NCI-H2107 treated with DMSO at 0.1 percent for 48 hours (cell line): ENCODE data around the gene ADAM10.

ENCODE experiments used
- DNase-seq: peaks from one replicate; lab custom pipeline; 2025; ENCODE audit not compliant: unreplicated experiment; lab: John Stamatoyannopoulos, UW

Gene ADAM10

GRCh38 chr15:58556028-58556361 is 193.5 kb downstream of the ADAM10 start:
- no peak for DNase-seq

GRCh38 chr15:58555162-58556027 is 194.1 kb downstream of the ADAM10 start:
- DNase-seq: no peak

GRCh38 chr15:58554758-58555157 is 194.7 kb downstream of the ADAM10 start:
- DNase-seq: no peak

DNA sequence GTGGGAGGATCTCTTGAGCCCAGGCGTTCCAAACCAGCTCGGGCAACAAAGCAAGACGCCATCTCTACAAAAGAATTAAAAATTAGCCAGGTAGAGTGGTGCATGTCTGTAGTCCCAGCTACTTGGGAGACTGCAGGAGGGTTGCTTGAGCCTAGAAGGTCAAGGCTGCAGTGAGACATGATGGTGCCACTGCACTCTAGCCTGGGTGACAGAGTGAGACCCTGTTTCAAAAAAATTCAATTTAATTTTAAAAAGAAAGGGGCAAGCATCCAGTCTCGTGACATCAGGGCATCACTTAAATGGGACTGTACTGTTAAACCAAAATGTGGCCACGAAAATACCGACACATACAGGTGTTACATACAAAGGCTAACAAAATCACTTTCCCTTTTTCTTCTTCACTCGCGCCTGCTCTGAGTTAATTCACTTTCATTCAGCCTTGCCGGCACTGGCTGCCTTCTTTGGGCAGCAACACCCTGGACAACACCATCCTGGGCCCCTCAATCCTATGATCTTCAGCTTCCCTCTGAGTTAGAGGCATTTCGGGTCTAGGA is 196.1 kb downstream of the ADAM10 start:
- no peak for DNase-seq

DNA sequence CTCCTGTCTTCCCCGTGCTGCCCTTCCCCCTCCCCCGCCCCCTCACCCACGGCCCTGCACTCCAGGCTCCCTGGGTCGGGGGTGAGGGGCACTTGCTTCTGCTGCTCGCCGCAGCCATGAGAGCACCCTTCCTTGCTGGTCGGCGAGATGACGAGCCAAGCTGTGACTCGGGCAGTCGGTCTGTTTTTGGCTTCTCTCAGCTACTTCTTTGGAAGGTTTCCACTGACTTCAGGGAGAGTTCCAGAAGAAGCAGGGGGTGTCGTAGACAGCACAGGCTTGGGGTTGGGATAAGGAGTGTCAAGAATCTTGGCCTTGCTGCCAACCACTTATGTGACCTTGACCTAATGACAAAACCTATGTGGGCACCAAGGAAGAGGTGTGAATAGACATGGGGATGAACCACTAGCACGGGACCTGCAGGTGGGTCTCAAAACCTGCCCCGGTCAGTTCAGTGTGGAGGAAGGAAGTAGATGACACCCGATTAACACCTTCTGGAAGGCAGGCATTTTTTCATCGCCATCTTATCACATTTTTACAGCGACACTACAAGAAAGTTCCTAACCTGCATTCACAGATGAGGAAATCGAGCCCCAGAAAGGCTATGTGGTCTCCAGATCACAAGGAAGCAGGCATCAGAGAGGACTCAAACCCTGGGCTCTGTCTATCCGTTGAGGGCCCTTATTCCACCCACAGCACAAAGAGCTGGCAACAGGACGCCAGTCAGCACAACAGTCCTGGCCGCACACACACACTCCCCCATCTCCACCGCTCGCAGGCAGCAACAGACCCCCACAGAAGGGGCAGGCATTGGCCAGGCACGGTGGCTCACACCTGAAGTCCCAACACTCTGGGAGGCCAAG is 196.8 kb downstream of the ADAM10 start:
- no peak for DNase-seq

DNA sequence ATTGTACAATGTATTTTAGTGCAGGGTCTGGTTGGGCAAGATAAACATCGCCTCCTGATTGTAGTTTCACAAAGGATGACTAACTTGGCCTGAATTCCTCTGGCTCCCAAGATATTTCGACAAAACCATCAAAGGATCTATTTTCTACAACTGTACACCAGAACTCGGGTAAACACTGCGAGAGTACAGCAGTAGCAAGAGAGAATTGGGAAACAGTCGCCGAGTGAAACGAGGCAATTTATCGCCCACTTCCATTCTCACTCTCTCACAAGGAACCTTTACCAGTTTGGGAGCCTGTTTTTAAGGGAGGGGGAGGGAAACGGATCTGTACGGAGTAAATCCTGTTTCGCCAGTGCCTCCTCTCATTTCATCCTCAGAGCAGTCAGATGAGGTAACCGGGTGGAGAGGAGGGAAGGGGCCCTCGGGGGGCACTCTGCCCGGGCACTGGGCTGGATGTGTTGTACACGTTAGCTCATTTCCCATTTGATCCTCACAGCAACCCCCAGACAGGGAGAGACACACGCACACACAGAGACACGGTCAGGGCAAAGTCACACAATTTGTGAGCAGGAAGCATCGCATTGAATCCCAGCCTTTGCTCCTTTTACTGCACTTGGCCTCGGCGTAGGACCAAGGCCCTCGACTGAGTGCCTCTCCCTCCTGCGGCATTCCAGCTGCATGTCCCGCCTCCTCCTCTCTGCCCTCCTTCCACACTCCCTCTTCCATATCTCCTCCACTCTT is 197.6 kb downstream of the ADAM10 start:
- no peak for DNase-seq

DNA sequence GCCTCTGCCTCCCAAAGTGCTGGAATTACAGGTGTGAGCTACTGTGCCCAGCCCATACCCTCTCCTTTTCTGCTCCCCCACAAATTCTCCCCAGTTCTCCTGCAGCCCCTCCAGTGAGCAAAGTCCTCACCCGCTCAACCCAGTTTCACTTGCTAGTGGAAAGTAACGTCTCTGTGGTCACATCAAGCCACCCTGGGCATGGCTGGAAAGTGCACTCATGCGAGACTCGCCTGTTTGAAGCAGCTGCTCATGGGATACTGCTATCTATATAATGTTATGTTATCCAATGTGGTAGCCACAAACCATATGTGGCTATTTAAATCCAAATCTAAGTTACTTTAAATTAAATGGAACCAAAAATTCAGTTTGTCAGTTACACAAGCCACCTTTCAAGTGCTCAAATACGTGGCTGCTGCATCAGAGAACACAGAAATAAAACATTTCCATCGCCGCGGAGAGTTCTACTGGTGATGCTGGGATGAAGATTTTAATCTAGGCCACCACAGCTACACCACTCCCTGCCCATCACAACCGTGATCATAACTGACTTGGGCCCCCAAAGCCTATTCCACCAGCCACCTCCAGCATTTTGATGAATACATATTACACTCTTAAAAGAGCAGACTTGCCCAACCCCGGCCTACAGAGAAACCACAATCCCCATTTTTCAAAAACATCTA is 198.3 kb downstream of the ADAM10 start:
- DNase-seq: no peak

- no peak for DNase-seq
These were observed 199.8 kb downstream of the ADAM10 start for GRCh38 chr15:58549785-58550074.

GRCh38 chr15:58549013-58549784 is 200.3 kb downstream of the ADAM10 start:
- no peak for DNase-seq

DNA sequence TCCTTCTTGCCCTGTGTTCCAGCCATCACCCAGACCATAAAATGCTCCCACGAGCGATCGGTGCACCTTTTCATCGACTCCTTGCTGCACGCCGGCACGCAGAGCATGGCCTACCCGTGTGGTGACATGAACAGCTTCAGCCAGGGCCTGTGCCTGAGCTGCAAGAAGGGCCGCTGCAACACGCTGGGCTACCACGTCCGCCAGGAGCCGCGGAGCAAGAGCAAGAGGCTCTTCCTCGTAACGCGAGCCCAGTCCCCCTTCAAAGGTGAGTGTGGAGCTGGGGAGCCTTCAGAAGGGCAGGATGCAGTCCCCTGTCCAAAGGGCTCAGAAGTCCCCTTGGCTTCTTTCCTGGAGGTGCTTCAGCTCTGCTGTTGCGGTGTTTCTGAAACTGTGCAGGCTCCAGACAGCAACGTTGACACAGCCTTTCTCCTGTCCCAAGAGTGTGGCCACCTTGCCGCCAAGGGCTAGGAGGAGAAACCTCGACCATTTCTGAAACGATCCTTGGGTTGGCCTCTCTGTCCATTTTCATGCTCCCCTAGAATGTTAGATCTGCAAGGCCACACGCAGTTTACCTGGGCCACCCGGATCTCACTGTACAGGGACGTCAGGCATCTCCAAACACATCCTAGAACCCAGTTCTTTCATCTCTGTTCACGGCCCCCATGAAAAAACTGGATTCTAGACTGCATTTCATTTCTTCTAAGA is 201.0 kb downstream of the ADAM10 start:
- DNase-seq: no peak

DNA sequence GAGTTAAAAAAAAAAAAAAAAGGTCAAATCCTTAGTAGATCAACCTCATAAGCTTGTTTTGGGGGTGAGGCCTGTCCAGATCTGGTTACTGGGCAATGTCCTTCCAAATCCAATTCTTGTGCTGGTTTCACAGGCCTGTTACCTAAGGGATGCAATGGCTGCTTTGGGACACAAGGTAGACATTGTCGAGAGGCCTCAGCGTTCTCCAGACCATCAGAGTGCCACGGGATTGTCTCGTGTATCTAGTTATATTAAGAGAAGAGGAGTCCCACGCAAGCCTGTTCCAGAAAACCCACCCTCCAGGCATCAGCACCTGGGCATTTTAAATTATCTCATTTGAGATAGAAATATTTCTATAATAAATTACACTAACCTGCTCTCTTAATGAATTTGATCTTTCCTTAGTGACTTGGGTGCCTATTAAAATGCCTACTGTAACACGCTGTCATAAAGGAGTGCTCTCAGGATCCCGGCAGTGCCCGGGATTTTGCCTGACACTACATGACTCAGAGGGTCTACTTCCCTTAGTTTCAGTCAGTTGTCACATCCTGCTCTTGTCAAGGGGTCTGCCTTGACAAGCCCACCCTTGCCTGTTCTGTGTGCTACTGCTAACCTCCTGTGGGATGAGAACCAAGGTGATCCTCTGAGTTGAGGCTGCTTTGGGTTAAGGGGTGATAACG is 201.7 kb downstream of the ADAM10 start:
- no peak for DNase-seq

GRCh38 chr15:58546635-58547627 is 202.6 kb downstream of the ADAM10 start:
- no peak for DNase-seq

DNA sequence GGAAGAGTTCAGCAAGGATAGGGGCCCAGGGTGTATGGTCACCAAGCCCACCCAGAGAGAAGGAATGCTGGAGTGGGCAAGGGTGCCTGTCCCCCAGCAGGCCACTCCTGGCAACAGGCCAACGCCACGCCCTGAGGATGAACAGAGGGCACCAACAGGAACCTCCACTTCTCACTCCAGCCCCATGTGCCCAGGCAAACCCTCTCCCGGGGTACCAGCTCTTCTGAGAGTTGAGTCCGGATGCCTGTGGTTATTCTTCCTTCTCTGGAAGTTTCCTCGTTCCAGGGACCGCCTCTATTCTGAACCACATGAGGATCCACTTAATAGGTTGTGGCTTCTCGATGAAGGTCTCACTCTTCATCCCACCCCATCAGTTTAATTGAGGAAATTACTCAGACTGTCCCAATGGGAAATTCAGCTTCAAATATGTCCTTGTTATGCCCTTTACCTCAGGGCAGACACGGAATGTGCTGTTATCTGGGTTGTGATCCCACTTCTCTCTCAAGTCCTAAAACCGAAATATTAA is 203.4 kb downstream of the ADAM10 start:
- DNase-seq: no peak

DNA sequence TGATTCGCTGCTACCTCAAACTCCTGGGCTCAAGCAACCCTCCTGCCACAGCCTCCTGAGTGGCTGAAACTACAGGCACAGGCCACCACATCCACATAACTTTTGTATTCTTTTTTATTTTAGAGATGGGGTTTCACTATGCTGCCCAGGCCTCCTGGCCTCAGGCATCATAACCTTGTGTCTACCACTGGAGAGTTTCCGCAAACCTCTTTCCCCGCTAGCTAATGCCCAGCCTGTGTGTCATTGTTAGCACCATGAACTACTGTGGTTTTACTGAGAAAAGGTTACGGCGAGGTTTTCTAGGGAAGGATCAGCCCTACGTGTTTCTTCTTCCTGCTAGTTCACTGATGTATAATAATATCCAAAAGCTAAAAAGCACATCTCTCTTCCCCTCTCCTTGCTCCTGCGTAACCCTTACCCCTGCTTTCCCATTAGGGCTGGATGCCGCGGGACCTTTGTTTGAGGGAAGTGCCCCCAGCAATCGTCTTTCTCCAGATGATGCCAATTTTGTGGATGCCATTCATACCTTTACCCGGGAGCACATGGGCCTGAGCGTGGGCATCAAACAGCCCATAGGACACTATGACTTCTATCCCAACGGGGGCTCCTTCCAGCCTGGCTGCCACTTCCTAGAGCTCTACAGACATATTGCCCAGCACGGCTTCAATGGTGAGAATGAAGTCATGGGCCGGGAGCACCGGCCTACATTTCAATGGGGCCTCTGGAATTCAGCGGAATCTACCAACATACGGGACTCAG is 204.0 kb downstream of the ADAM10 start:
- no peak for DNase-seq

DNA sequence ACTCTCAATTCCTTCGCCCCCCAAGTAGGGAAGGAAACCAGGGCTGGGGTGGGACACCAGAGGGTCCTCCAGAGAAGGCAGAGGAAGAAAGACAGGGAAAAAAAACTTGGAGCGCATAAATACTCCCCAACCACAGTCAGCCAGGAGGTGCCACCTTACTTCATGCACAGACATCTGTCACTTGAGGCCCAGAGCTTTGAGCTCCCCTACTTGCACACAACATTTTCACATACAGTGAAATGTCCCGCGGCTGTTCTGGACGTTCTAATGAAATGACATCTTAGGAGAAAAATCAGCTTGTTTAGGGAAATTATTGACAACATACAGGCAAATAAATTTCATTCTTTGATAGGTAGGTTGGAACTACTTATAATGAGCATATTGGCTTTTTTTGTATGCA is 204.8 kb downstream of the ADAM10 start:
- no peak for DNase-seq

- no peak for DNase-seq
These were observed 205.7 kb downstream of the ADAM10 start for GRCh38 chr15:58543664-58544335.
